Measurements from ENCODE around the gene REPS1. TPM values are rescaled to one million over a fixed set of nuclear protein-coding genes. Genes with fewer than 3 reads are reported as not detected.
"Not testable (repeated sequence)": the region's sequence is repeated elsewhere in the genome, so short reads cannot be mapped to it uniquely, and the experiment has no call there.

Gene REPS1
- total RNA-seq, 1 experiment from 2014 or later: 27.4 TPM

- ATAC-seq: no peak
These were observed 12.1 kb upstream of the REPS1 start for GRCh38 chr6:138999949-139000725.

GRCh38 chr6:138997136-138997535 is 9.1 kb upstream of the REPS1 start:
- no peaks in the 10 kb centered on the region for H3K27me3 ChIP-seq (ENCODE audit: low read length)
- no peaks in the 10 kb centered on the region for H4K20me1 ChIP-seq (ENCODE audit: low read length)
- TF ChIP-seq EZH2 (IDR thresholded peaks at IDR 0.05; ENCODE audit: low read length, unreplicated experiment): no peak
- H3K36me3 ChIP-seq (ENCODE audit: low read depth, low read length): no peaks in the 10 kb centered on the region
- DNase-seq (no peak), ATAC-seq (no peak)
- H3K4me2 ChIP-seq (ENCODE audit: low read length): no peak overlapping the region
- no peak overlapping the region for H2AFZ ChIP-seq (ENCODE audit: low read length)
- H3K9ac ChIP-seq (ENCODE audit: low read length): no peak overlapping the region
- intact Hi-C loops (cut with micrococcal nuclease): no loop called here
- H3K4me3 ChIP-seq (ENCODE audit: low read length): no peak overlapping the region
- ChIA-PET POLR2A (ENCODE audit: unreplicated experiment) (no interaction called here), CTCF (no interaction called here)
- no peaks in the 10 kb centered on the region for H3K79me2 ChIP-seq (ENCODE audit: low read length)
- H3K4me1 ChIP-seq (ENCODE audit: insufficient read depth, low read length): peaks cover 9% of the 10 kb centered on the region
- no TSS peak for BruUV-seq (replicated peaks)
- H3K9me2 ChIP-seq (replicated peaks; ENCODE audit: low read length): no peaks in the 10 kb centered on the region
- no peaks in the 10 kb centered on the region for H3F3A ChIP-seq (ENCODE audit: low read length, unreplicated experiment)
- no peak overlapping the region for H3K27ac ChIP-seq (ENCODE audit: low read length)
- H3K9me3 ChIP-seq (ENCODE audit: low read length): no peaks in the 10 kb centered on the region

More at GRCh38 chr6:138999949-139000725, 12.1 kb upstream of the REPS1 start:
- TF ChIP-seq CTCF (conservative IDR thresholded peaks at IDR 0.05; ENCODE audit: low read depth, low read length) (no peak), EZH2phosphoT487 (IDR thresholded peaks at IDR 0.05; ENCODE audit: borderline replicate concordance, low read length) (no peak), EZH2 (IDR thresholded peaks at IDR 0.05; ENCODE audit: low read length, unreplicated experiment) (no peak)
- POLR2A ChIA-PET (ENCODE audit: unreplicated experiment): no interaction called here
- Histone ChIP-seq H3K4me3 (ENCODE audit: low read length) (no peak overlapping the region), H4K20me1 (ENCODE audit: low read length) (no peaks in the 10 kb centered on the region), H3K79me2 (ENCODE audit: low read length) (no peaks in the 10 kb centered on the region), H3K9me3 (ENCODE audit: low read length) (no peaks in the 10 kb centered on the region), H3K4me1 (ENCODE audit: insufficient read depth, low read length) (no peaks in the 10 kb centered on the region), H3K36me3 (ENCODE audit: low read depth, low read length) (no peaks in the 10 kb centered on the region), H3F3A (ENCODE audit: low read length, unreplicated experiment) (no peaks in the 10 kb centered on the region), H3K4me2 (ENCODE audit: low read length) (no peak overlapping the region), H3K27me3 (ENCODE audit: low read length) (no peaks in the 10 kb centered on the region), H3K9ac (ENCODE audit: low read length) (no peak overlapping the region), H3K27ac (ENCODE audit: low read length) (no peak overlapping the region), H3K9me2 (replicated peaks; ENCODE audit: low read length) (no peaks in the 10 kb centered on the region), H2AFZ (ENCODE audit: low read length) (no peak overlapping the region)
- CTCF ChIA-PET: no interaction called here
- no peak for DNase-seq
- intact Hi-C loops (cut with micrococcal nuclease): no loop called here
- no TSS peak for BruUV-seq (replicated peaks)

- Histone ChIP-seq H3K4me2 (ENCODE audit: low read length) (no peak overlapping the region), H3K36me3 (ENCODE audit: low read depth, low read length) (no peaks in the 10 kb centered on the region), H3K79me2 (ENCODE audit: low read length) (no peaks in the 10 kb centered on the region), H3K27ac (ENCODE audit: low read length) (no peak overlapping the region), H4K20me1 (ENCODE audit: low read length) (no peaks in the 10 kb centered on the region), H3F3A (ENCODE audit: low read length, unreplicated experiment) (no peaks in the 10 kb centered on the region), H3K27me3 (ENCODE audit: low read length) (no peaks in the 10 kb centered on the region), H3K4me1 (ENCODE audit: insufficient read depth, low read length) (peaks cover 9% of the 10 kb centered on the region), H3K4me3 (ENCODE audit: low read length) (no peak overlapping the region), H3K9me3 (ENCODE audit: low read length) (no peaks in the 10 kb centered on the region), H2AFZ (ENCODE audit: low read length) (no peak overlapping the region), H3K9ac (ENCODE audit: low read length) (no peak overlapping the region), H3K9me2 (replicated peaks; ENCODE audit: low read length) (no peaks in the 10 kb centered on the region)
- no peak for TF ChIP-seq EZH2phosphoT487 (IDR thresholded peaks at IDR 0.05; ENCODE audit: borderline replicate concordance, low read length)
- TF ChIP-seq EZH2 (IDR thresholded peaks at IDR 0.05; ENCODE audit: low read length, unreplicated experiment): no peak
- no peak for TF ChIP-seq CTCF (conservative IDR thresholded peaks at IDR 0.05; ENCODE audit: low read depth, low read length)
- DNase-seq (no peak), ATAC-seq (no peak)
- BruUV-seq (replicated peaks): no TSS peak
- intact Hi-C loops (cut with micrococcal nuclease): no loop called here
- ChIA-PET POLR2A (ENCODE audit: unreplicated experiment) (no interaction called here), CTCF (interaction anchor here (0.6 kb wide), 1 partner anchor 408 kb away, joined by 3 read pairs; no protein-coding TSS in a partner anchor)
These were observed 8.5 kb upstream of the REPS1 start for GRCh38 chr6:138996524-138996923.

- H3F3A ChIP-seq (ENCODE audit: low read length, unreplicated experiment); H3K36me3 ChIP-seq (ENCODE audit: low read depth, low read length); H3K4me3 ChIP-seq (ENCODE audit: low read length); ATAC-seq; CTCF ChIA-PET; BruUV-seq (replicated peaks); H4K20me1 ChIP-seq (ENCODE audit: low read length); H3K9me3 ChIP-seq (ENCODE audit: low read length); H3K9me2 ChIP-seq (replicated peaks; ENCODE audit: low read length); intact Hi-C loops (cut with micrococcal nuclease); POLR2A ChIA-PET (ENCODE audit: unreplicated experiment); H3K79me2 ChIP-seq (ENCODE audit: low read length); H2AFZ ChIP-seq (ENCODE audit: low read length); H3K27me3 ChIP-seq (ENCODE audit: low read length): not testable (repeated sequence)
- DNase-seq: peak; percentile 55
- Histone ChIP-seq H3K27ac (ENCODE audit: low read length) (peak overlapping the region; percentile 57), H3K9ac (ENCODE audit: low read length) (peak overlapping the region; percentile 29; the same call in 1 of the 2 replicates), H3K4me1 (ENCODE audit: insufficient read depth, low read length) (peaks cover 19% of the 10 kb centered on the region), H3K4me2 (ENCODE audit: low read length) (peak overlapping the region; percentile 26; the same call in 1 of the 2 replicates)
These were observed 5.4 kb upstream of the REPS1 start for GRCh38 chr6:138993410-138993809.

- peak overlapping the region; percentile 29; the same call in 1 of the 2 replicates for H3K9ac ChIP-seq (ENCODE audit: low read length)
- H3F3A ChIP-seq (ENCODE audit: low read length, unreplicated experiment); ATAC-seq; H3K9me2 ChIP-seq (replicated peaks; ENCODE audit: low read length); CTCF ChIA-PET; H3K9me3 ChIP-seq (ENCODE audit: low read length); BruUV-seq (replicated peaks); H3K79me2 ChIP-seq (ENCODE audit: low read length); DNase-seq; H3K4me3 ChIP-seq (ENCODE audit: low read length); H3K27me3 ChIP-seq (ENCODE audit: low read length); POLR2A ChIA-PET (ENCODE audit: unreplicated experiment); H3K36me3 ChIP-seq (ENCODE audit: low read depth, low read length); H2AFZ ChIP-seq (ENCODE audit: low read length); H4K20me1 ChIP-seq (ENCODE audit: low read length); intact Hi-C loops (cut with micrococcal nuclease): not testable (repeated sequence)
- H3K27ac ChIP-seq (ENCODE audit: low read length): peak overlapping the region; percentile 57
- peaks cover 19% of the 10 kb centered on the region for H3K4me1 ChIP-seq (ENCODE audit: insufficient read depth, low read length)
- H3K4me2 ChIP-seq (ENCODE audit: low read length): peak overlapping the region; percentile 26; the same call in 1 of the 2 replicates
These were observed 4.9 kb upstream of the REPS1 start for GRCh38 chr6:138992965-138993364.

Measured in PC-3 (cell line).